CD4-positive, alpha-beta T cell (primary cell): ENCODE data around the gene TMEM132C. TPM values are rescaled to one million over a fixed set of nuclear protein-coding genes. Genes with fewer than 3 reads are reported as not detected.

Experiments
- ATAC-seq: fragments of 200-7000 bp; cut with Tn5 transposase; one replicate; pipeline ENCODE4 v1.10.0; 2022; ENCODE audit warnings: mild to moderate bottlenecking; ENCODE audit not compliant: poor library complexity
- CTCF ChIA-PET: fragments of 350-600 bp; sonication (Branson Sonifier 250); formaldehyde crosslinking; loops from one replicate; lab custom pipeline; 2021; ENCODE audit warnings: antibody characterized with exemption, inconsistent platforms; lab: Charles Lee
- POLR2A ChIA-PET: fragments of 350-600 bp; sonication (Branson Sonifier 250); formaldehyde crosslinking; loops from one replicate; lab custom pipeline; 2021; ENCODE audit warnings: antibody characterized with exemption, inconsistent platforms; lab: Charles Lee
- DNase-seq, 14 experiments: peaks; one replicate each; pipeline ENCODE4 v3.0.0-alpha.2; 2013 to 2020; ENCODE audit warnings: mixed read lengths in 2 of 14
- H3K27ac ChIP-seq, 2 donors: one replicate each; pipeline versions ENCODE4 v1.5.1 to v1.7.0; 2013; ENCODE audit warnings: low read length in 2 of 2, low read depth in 1 of 2, mild to moderate bottlenecking in 1 of 2
- H3K27me3 ChIP-seq, 2 experiments: 1 replicate in 1 of 2; 2 replicates in 1 of 2; pipeline versions ENCODE4 v1.6.1 to v1.7.0; 2013; ENCODE audit warnings: low read length in 2 of 2, control low read depth in 1 of 2, mild to moderate bottlenecking in 1 of 2, moderate library complexity in 1 of 2; ENCODE audit not compliant: insufficient read depth in 2 of 2, control insufficient read depth in 1 of 2
- H3K36me3 ChIP-seq: one replicate; pipeline ENCODE4 v1.6.1; 2013; ENCODE audit warnings: low read length, control low read depth; ENCODE audit not compliant: insufficient read depth
- H3K4me1 ChIP-seq: one replicate; pipeline ENCODE4 v1.6.1; 2013; ENCODE audit warnings: low read length, control low read depth; ENCODE audit not compliant: insufficient read depth
- H3K4me3 ChIP-seq: one replicate; pipeline ENCODE4 v1.5.1; 2013; ENCODE audit warnings: mild to moderate bottlenecking, low read length, moderate library complexity
- H3K9me3 ChIP-seq, 2 experiments: 1 replicate in 1 of 2; 2 replicates in 1 of 2; pipeline versions ENCODE4 v1.6.1 to v1.7.0; 2013; ENCODE audit warnings: low read length in 2 of 2, mild to moderate bottlenecking in 2 of 2, control low read depth in 1 of 2, moderate library complexity in 1 of 2; ENCODE audit not compliant: control insufficient read depth in 1 of 2, insufficient read depth in 1 of 2
- H3K27ac Mint-ChIP-seq: one replicate; pipeline ENCODE4 v1.8.0; 2020; ENCODE audit warnings: mixed read lengths
- H3K27me3 Mint-ChIP-seq: one replicate; pipeline ENCODE4 v1.8.0; 2021; ENCODE audit warnings: mixed read lengths
- H3K36me3 Mint-ChIP-seq: one replicate; pipeline ENCODE4 v1.8.0; 2021; ENCODE audit warnings: low read depth, mixed read lengths
- H3K4me1 Mint-ChIP-seq: one replicate; pipeline ENCODE4 v1.8.0; 2021; ENCODE audit warnings: low read depth, mixed read lengths
- H3K4me3 Mint-ChIP-seq: one replicate; pipeline ENCODE4 v1.8.0; 2020; ENCODE audit warnings: mild to moderate bottlenecking, mixed read lengths
- H3K9me3 Mint-ChIP-seq: one replicate; pipeline ENCODE4 v1.8.0; 2020; ENCODE audit warnings: mixed read lengths
- intact Hi-C, 2 experiments: fragments of 100-400 bp; cut with DNase I in 1 of 2; cut with micrococcal nuclease in 1 of 2; formaldehyde crosslinking; loops; one replicate each; pipeline versions ENCODE4 v1.15.1 to v1.9.0; 2023 to 2025; cut with DNase I, micrococcal nuclease
- total RNA-seq, 174 experiments: library from RNA in 2 of 174; stranded (reverse) in 2 of 174; gene quantifications; one replicate each; pipeline ENCODE4 v1.2.3 and lab custom pipeline; 2021 to 2026
- TF ChIP-seq, protein P1 (sequence below): fragments of 200-600 bp; IDR thresholded peaks from one replicate; pipeline ENCODE4 v1.8.0; 2022; ENCODE audit warnings: antibody characterized with exemption, mild to moderate bottlenecking

TMEM132C gene
- total RNA-seq, 2 experiments from 2014 or later = not detected

GRCh38 chr12:128276471-128276870 is 9.5 kb downstream of the TMEM132C start:
- Histone ChIP-seq H3K36me3 (no peaks in the 10 kb centered on the region), H3K4me3 (no peak overlapping the region), H3K9me3 (peaks cover 5 to 10% of the 10 kb centered on the region in 2 experiments), H3K27ac (no peak overlapping the region), H3K27me3 (no peaks in the 10 kb centered on the region), H3K4me1 (no peaks in the 10 kb centered on the region)
- Mint-ChIP-seq H3K27ac (no peak overlapping the region), H3K36me3 (no peaks in the 10 kb centered on the region), H3K9me3 (peaks cover 20% of the 10 kb centered on the region), H3K4me1 (no peaks in the 10 kb centered on the region), H3K27me3 (peaks cover 8% of the 10 kb centered on the region), H3K4me3 (no peak overlapping the region)
- ChIA-PET POLR2A (no interaction called here), CTCF (no interaction called here)
- no peak for DNase-seq
- ATAC-seq = no peak
- intact Hi-C loops = no loop called here
- TF ChIP-seq, protein P1, sequence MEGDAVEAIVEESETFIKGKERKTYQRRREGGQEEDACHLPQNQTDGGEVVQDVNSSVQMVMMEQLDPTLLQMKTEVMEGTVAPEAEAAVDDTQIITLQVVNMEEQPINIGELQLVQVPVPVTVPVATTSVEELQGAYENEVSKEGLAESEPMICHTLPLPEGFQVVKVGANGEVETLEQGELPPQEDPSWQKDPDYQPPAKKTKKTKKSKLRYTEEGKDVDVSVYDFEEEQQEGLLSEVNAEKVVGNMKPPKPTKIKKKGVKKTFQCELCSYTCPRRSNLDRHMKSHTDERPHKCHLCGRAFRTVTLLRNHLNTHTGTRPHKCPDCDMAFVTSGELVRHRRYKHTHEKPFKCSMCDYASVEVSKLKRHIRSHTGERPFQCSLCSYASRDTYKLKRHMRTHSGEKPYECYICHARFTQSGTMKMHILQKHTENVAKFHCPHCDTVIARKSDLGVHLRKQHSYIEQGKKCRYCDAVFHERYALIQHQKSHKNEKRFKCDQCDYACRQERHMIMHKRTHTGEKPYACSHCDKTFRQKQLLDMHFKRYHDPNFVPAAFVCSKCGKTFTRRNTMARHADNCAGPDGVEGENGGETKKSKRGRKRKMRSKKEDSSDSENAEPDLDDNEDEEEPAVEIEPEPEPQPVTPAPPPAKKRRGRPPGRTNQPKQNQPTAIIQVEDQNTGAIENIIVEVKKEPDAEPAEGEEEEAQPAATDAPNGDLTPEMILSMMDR = no peak

DNA sequence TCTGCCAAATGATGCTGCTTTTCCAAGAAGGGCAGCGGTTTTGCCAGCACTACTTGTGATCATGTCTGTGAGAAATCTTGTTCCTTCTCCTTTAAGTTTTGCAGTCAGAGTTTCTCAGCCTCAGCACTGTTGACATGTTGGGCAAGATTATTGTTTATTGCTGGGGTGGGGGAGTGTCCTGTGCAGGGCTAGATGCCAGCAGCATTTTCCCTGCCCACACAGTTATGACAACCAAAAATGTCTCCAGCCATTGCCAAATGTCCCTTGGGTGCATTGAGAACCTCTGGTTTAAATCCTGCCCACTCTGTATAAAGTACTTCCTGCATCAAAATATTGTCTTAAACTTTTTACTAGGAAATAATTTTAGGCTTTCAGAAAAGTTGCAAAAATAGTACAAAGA is 20.0 kb downstream of the TMEM132C start:
- no peak for ATAC-seq

GRCh38 chr12:128288357-128288756 is 21.4 kb downstream of the TMEM132C start:
- Histone ChIP-seq H3K36me3 (no peaks in the 10 kb centered on the region), H3K27me3 (no peaks in the 10 kb centered on the region), H3K4me1 (no peaks in the 10 kb centered on the region), H3K4me3 (no peak overlapping the region), H3K27ac (no peak overlapping the region), H3K9me3 (peaks cover 0 to 5% of the 10 kb centered on the region in 2 experiments)
- Mint-ChIP-seq H3K36me3 (no peaks in the 10 kb centered on the region), H3K27ac (no peak overlapping the region), H3K27me3 (no peaks in the 10 kb centered on the region), H3K4me1 (no peaks in the 10 kb centered on the region), H3K9me3 (no peaks in the 10 kb centered on the region), H3K4me3 (no peak overlapping the region)
- ChIA-PET CTCF (no interaction called here), POLR2A (no interaction called here)
- TF ChIP-seq, protein P1 = no peak
- DNase-seq = no peak
- intact Hi-C loops = no loop called here
- no peak for ATAC-seq

More for the DNA sequence above, 20.0 kb downstream of the TMEM132C start:
- Mint-ChIP-seq H3K27ac (no peak overlapping the region), H3K9me3 (no peaks in the 10 kb centered on the region), H3K4me1 (no peaks in the 10 kb centered on the region), H3K27me3 (no peaks in the 10 kb centered on the region), H3K36me3 (no peaks in the 10 kb centered on the region), H3K4me3 (no peak overlapping the region)
- ChIA-PET CTCF (no interaction called here), POLR2A (no interaction called here)
- DNase-seq = no peak
- no peaks in the 10 kb centered on the region for H3K27me3 ChIP-seq
- no peak overlapping the region for H3K4me3 ChIP-seq
- H3K36me3 ChIP-seq = no peaks in the 10 kb centered on the region
- peaks cover 0 to 7% of the 10 kb centered on the region in 2 experiments for H3K9me3 ChIP-seq
- H3K27ac ChIP-seq = no peak overlapping the region
- H3K4me1 ChIP-seq = no peaks in the 10 kb centered on the region
- intact Hi-C loops = no loop called here
- TF ChIP-seq, protein P1 = no peak
